Measurements from ENCODE around the gene DNAJB2.

- TF ChIP-seq CTCF (IDR thresholded peaks at IDR 0.05) (no peak), POLR2AphosphoS5 (IDR thresholded peaks at IDR 0.05; ENCODE audit: low read depth, low read length) (no peak), TCF7L2 (IDR thresholded peaks at IDR 0.05; ENCODE audit: low read depth, low read length) (no peak), REST (IDR thresholded peaks at IDR 0.05; ENCODE audit: insufficient read depth in 1 of 2, low read depth in 2 of 2, low read length in 1 of 2) (no peak)
Measured at GRCh38 chr2:219281588-219281987, 2.4 kb downstream of the DNAJB2 start.

Measured in Panc1 (cell line).